HG03060 (cell line): ENCODE measurements around the gene UNC5A.

Experiments used
- ATAC-seq: cut with Tn5 transposase; IDR thresholded peaks from one replicate; pipeline ENCODE4 v1.9.1; 2021; ENCODE audit warnings: low read depth, moderate number of reproducible peaks; ENCODE audit not compliant: unreplicated experiment

UNC5A gene

DNA sequence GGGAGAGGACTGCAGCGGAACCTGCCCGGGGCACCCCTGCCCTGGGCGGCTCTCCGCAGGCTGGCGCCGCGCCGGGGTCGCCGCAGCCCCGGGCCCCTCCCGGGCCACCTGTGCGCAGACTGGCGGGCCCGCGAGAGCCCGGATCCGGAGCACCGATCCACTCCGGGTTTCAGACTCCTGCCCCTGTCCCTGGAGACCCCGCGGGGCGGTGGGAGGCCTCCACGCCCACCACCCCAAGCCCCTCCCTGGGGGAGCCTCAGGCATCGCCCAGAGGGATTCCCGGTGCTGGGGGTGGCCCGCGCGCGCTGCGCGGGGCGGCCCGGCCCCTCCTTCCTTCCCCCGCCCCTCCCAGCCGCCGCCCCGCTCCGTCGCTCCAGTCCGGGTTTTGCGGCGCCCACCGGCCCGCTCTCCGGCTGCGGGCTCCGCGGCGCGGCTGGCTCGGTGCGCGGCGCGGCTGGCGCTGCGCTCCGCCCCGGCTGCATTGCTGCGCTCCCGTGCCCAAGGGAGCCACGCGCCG, at the start of gene UNC5A:
Gene UNC5A (plus strand): TSS at position 479 of the 517 bp plus-strand sequence. CDS start 192 bp downstream, outside the sequence.
- ATAC-seq: no peak

DNA sequence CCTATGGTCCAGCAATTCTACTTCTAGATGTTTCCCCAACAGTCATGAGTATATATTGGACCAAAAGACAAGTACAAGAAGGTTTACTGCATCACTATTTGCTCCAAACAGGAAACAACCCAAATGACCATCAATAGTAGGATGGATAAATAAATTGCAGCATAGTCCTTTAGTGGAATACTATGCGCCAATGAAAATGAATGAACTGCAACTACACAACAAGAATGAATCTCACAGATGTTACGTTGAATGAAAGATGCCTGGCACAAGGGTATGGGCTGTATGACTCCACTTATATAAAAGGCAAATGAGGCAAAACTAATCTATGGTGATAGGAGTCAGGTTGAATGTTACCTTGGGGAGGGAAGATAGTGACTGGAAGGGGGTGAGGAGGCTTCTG, 48.6 kb upstream of the UNC5A start:
- ATAC-seq: no peak

- ATAC-seq: no peak
These were observed 47.9 kb upstream of the UNC5A start for GRCh38 chr5:176762489-176762888.

GRCh38 chr5:176765687-176766086, 44.7 kb upstream of the UNC5A start:
- no peak for ATAC-seq

GRCh38 chr5:176768174-176768970, 42.0 kb upstream of the UNC5A start:
- no peak for ATAC-seq

DNA sequence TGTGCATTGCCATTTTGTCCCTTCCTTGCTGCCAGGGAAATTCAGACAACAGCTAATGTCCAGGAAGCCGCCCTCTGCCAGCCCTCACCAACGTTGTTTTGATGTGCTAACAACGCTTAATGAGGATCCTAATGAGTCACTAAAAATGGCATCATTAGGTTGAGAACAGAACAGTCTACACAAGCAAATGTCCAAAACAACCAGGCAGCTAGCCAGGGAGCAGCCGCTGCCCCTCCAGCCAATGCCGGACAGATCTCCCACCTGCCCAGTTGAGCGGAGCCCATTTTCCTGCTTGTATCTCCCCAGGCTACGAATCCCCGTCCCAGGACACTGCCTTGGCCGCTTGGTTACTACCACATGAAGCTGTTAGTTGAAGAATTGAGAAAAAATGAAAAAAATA, 40.4 kb upstream of the UNC5A start:
- no peak for ATAC-seq

- no peak for ATAC-seq
These were observed 39.9 kb upstream of the UNC5A start for GRCh38 chr5:176770431-176770830.

DNA sequence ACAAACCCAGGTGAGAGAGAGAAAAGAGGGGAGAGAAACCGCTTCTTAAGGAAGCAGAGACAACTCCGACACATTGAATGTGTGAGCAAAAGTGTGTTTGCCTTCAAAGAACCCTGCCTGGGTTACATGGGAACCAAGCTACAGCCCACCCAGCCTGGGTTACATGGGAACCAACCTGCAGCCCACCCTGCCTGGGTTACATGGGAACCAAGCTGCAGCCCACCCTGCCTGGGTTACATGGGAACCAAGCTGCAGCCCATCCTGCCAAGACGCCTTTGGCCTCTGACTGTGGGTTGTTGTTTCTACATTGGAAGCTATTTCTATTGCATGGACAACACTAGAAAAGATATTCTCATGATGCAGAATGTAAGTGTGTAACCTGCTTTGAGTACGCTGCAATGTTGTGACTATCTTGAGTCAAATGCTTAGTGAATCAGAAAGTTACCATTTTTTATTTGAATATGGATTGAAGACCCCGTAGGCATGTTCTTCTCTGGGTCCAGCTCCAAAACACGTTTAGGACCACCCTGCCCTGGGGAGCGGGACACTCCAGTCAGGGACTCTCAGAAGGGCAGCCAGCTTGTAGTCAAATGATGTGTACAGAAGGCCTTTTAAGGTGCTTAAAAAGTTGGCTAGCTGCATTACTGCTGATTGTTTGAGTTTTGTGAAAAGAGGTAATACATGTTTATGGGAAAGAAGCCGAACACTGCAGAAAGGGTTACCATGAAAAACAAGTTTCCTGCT, 39.1 kb upstream of the UNC5A start:
- no peak for ATAC-seq

- no peak for ATAC-seq
These were observed 37.8 kb upstream of the UNC5A start for GRCh38 chr5:176772271-176773210.

DNA sequence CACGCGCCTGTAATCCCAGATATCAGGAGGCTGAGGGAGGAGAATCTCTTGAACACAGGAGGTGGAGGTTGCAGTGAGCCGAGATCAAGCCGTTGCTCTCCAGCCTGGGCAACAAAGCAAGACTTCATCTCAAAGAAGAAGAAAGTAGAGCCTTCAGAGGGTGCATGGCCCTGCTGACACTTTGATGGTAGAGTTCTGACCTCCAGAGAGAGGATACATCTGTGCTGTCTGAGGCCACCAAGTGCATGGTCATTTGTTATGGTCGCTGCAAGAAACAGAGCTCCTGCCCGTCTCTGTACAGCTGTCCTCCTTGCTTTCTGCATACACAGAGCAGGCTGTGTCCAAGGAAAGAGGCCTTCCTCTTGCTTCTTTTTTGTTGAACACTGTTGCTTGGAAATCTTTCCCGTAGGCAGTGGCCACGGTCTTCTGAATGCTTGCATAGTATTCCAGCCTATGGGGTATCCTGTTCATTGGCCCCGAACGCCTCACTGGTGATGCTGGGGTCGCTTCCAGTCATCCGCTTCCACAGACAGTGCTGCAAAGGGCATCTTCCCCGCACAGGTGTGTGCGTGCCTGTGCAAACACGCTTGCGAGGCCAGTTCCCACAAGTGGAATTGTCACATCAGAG, 36.8 kb upstream of the UNC5A start:
- no peak for ATAC-seq

- ATAC-seq: no peak
These were observed 35.9 kb upstream of the UNC5A start for GRCh38 chr5:176774216-176775171.

GRCh38 chr5:176775409-176775808, 35.0 kb upstream of the UNC5A start:
- ATAC-seq: no peak

- ATAC-seq: no peak
These were observed 34.1 kb upstream of the UNC5A start for GRCh38 chr5:176776141-176776865.

- no peak for ATAC-seq
These were observed 33.4 kb upstream of the UNC5A start for GRCh38 chr5:176776916-176777315.

DNA sequence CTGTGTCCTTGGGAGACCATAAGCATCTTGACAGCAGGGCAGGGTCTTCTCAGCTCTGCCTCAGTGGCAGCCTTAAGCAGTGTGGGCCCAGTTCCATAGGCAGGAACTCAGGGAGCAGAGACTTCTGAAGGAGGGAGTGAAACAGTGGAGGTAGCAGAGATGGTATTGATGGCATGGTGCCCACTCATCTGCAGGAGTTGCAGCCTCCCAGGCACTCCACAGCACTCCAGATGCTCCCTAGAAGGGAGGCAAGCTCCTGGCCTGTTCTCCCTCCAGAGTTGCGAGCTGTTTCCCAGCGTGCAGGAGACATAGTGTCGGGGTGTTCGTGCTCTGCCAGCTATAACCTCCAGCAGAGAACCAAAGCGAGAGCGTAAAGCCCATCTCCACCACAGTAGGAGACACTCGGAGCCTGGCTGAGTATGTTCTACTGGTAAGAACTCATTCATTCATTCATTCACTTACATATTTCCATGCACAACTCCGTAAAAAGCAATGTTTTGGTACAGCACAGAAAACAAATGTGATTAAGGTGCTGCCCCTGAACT, 31.4 kb upstream of the UNC5A start:
- no peak for ATAC-seq

GRCh38 chr5:176779537-176779936, 30.8 kb upstream of the UNC5A start:
- no peak for ATAC-seq

DNA sequence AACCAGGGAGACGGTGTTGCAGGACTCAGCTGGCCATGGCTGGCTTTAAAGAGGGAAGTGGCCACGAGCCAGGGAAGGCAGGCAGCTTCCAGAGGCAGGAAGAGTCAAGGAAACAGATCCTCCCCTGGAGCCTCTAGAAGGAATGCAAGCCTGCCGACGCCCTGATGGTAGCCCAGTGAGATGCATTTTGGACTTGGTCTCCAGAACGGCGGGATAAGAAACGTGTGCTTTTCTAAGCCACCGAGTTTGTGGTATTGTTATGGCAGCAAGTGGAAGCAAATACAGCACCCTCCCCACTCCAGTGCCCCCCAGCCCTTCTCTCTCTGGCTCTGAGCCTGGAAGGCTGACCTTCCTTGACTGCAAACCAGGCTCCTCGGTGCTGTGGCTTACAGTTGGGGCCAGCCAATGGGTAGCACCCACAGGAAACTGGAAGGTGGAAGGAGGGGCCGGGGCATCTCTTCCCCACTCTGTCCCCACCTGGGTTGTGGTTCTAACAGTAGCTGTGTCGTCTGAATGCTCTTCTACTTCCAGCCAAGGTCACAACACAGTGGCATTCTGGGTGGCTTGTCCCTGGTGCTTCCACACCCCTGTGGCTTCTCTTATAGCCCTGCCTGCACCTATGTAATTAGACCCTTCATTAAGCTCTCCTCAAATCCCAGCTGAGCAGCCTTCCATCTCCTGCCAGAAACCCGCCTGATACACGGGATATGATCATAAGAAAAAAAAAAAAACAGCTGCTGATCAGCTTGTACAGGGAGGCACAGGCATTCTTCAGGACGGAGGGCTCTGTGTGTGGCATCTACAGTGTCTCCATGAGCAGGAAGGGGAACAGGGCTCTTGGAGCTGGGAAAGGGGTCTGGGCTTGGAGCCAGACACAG, 29.9 kb upstream of the UNC5A start:
- ATAC-seq: no peak
